OCI-LY3 (cell line): Measurements from ENCODE around the gene MGAT5B.

Source experiments
- H2AFZ ChIP-seq: fragments of 200-600, 300-600 bp; shearing (Covaris generic); 2 replicates; pipeline ENCODE4 v1.6.0; 2014; ENCODE audit warnings: antibody characterized with exemption, low read depth, low read length
- H3K27ac ChIP-seq: fragments of 200-600, 300-600 bp; sonication (generic); 2 replicates; pipeline ENCODE4 v1.5.1; 2014; ENCODE audit warnings: mild to moderate bottlenecking, low read length, moderate library complexity, mixed read lengths
- H3K27me3 ChIP-seq: fragments of 200-600, 300-600 bp; sonication (generic); 2 replicates; pipeline ENCODE4 v1.6.1; 2014; ENCODE audit warnings: low read depth, low read length, mixed read lengths
- H3K36me3 ChIP-seq: fragments of 200-600, 300-600 bp; sonication (generic); replicated peaks from 2 replicates; pipeline ENCODE3; 2014; ENCODE audit warnings: low read depth, low read length, mixed read lengths
- H3K4me1 ChIP-seq: fragments of 300-600, 200-600 bp; sonication (generic); 2 replicates; pipeline ENCODE4 v1.6.1; 2014; ENCODE audit warnings: low read length, mixed read lengths
- H3K4me2 ChIP-seq: fragments of 200-600, 300-600 bp; sonication (generic); 2 replicates; pipeline ENCODE4 v1.6.1; 2014; ENCODE audit warnings: low read length, mixed read lengths
- H3K4me3 ChIP-seq: fragments of 300-600, 200-600 bp; sonication (generic); 2 replicates; pipeline ENCODE4 v1.5.1; 2014; ENCODE audit warnings: antibody characterized with exemption, mild to moderate bottlenecking, low read length, moderate library complexity
- H3K79me2 ChIP-seq: fragments of 300-600, 200-600 bp; shearing (Covaris generic); 2 replicates; pipeline ENCODE4 v1.6.1; 2014; ENCODE audit warnings: mild to moderate bottlenecking, low read length, mixed read lengths
- H3K9ac ChIP-seq: fragments of 300-600, 200-600 bp; shearing (Covaris generic); 2 replicates; pipeline ENCODE4 v1.6.0; 2014; ENCODE audit warnings: mild to moderate bottlenecking, low read length, moderate library complexity
- H3K9me3 ChIP-seq: fragments of 200-600, 300-600 bp; shearing (Covaris generic); 2 replicates; pipeline ENCODE4 v1.6.1; 2014; ENCODE audit warnings: low read length, mixed read lengths; ENCODE audit not compliant: insufficient read depth
- H4K20me1 ChIP-seq: fragments of 200-600, 300-600 bp; sonication (generic); 2 replicates; pipeline ENCODE4 v1.6.1; 2016; ENCODE audit warnings: low read length, mixed read lengths; ENCODE audit not compliant: insufficient read depth
- EZH2phosphoT487 ChIP-seq: fragments of 200-600 bp; shearing (Covaris generic); IDR thresholded peaks from 2 replicates; pipeline ENCODE4 v1.6.1; 2018; ENCODE audit warnings: antibody characterized with exemption, mixed run types, low read depth
- TF ChIP-seq, protein P1 (sequence below): fragments of 200-600, 300-600 bp; sonication (generic); IDR thresholded peaks from 2 replicates; pipeline ENCODE4 v1.5.1; 2014; ENCODE audit warnings: antibody characterized with exemption, low read length, low read depth

MGAT5B gene

DNA sequence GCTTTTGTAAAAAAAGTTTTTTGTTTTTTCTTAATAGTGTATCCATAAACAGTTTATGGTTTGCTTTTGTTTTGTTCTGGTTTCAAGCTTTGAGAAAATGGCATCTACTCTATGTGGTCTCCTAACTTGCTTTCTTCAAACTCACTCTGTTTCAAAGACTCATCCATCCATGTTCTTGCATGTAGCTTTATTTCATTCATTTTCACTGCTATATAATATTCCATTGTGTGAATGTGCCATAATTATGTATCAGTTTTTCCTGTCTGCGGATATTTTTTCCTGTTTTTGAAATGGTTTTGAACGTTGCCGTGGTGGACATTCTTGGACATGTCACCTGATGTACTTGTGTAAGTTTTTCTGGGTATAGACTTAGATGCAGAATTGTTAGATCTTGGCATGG lies 39.1 kb downstream of the MGAT5B start:
- Histone ChIP-seq H4K20me1 (no peaks in the 10 kb centered on the region), H3K36me3 (no peaks in the 10 kb centered on the region), H3K9ac (no peak overlapping the region), H3K9me3 (no peaks in the 10 kb centered on the region), H3K27me3 (no peaks in the 10 kb centered on the region), H2AFZ (no peak overlapping the region), H3K4me3 (no peak overlapping the region), H3K27ac (no peak overlapping the region), H3K4me1 (no peaks in the 10 kb centered on the region), H3K4me2 (no peak overlapping the region), H3K79me2 (no peaks in the 10 kb centered on the region)
- no peak for TF ChIP-seq EZH2phosphoT487
- TF ChIP-seq, protein P1, sequence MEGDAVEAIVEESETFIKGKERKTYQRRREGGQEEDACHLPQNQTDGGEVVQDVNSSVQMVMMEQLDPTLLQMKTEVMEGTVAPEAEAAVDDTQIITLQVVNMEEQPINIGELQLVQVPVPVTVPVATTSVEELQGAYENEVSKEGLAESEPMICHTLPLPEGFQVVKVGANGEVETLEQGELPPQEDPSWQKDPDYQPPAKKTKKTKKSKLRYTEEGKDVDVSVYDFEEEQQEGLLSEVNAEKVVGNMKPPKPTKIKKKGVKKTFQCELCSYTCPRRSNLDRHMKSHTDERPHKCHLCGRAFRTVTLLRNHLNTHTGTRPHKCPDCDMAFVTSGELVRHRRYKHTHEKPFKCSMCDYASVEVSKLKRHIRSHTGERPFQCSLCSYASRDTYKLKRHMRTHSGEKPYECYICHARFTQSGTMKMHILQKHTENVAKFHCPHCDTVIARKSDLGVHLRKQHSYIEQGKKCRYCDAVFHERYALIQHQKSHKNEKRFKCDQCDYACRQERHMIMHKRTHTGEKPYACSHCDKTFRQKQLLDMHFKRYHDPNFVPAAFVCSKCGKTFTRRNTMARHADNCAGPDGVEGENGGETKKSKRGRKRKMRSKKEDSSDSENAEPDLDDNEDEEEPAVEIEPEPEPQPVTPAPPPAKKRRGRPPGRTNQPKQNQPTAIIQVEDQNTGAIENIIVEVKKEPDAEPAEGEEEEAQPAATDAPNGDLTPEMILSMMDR = no peak

DNA sequence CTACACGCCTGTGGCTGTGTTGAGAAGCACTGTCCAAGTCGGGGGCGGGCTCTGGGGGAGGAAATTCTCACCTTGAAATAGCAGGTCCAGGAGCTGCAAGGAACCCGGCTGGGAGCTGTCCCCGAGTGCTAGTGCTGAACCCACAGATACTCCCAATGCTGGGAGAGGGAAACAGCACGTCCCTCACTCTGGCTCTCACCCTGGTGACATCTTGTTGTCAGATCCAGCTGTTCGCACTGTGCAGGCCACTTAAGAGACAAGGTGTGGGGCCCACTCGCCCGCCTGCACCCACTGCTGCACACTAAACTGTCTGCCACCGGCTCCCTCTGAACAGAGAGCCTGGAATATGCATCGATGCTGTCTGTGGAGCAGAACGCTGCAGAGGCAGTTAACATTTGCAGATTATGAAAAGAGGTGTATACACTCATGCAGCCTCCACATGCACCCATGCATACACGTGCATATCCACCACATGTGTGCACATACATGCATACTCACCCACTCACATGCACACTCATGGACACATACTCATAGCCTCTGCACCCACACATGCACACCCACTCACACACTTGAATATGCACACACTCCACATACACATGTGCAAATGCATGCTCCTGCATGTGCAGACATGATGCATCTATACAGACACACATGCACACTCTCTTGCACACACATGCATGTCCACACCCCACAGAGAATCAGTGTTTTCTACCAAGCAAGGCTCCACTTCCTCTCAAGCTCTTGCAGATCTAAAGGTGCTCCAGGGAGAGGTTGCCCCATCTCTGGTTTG lies 42.0 kb downstream of the MGAT5B start:
- H3K4me3 ChIP-seq = no peak overlapping the region
- H3K4me1 ChIP-seq = no peaks in the 10 kb centered on the region
- no peaks in the 10 kb centered on the region for H4K20me1 ChIP-seq
- H3K27me3 ChIP-seq = no peaks in the 10 kb centered on the region
- TF ChIP-seq EZH2phosphoT487 = no peak
- TF ChIP-seq, protein P1 = no peak
- H3K9me3 ChIP-seq = no peaks in the 10 kb centered on the region
- no peak overlapping the region for H2AFZ ChIP-seq
- H3K4me2 ChIP-seq = no peak overlapping the region
- no peaks in the 10 kb centered on the region for H3K36me3 ChIP-seq
- H3K9ac ChIP-seq = no peak overlapping the region
- H3K79me2 ChIP-seq = no peaks in the 10 kb centered on the region
- no peak overlapping the region for H3K27ac ChIP-seq

DNA sequence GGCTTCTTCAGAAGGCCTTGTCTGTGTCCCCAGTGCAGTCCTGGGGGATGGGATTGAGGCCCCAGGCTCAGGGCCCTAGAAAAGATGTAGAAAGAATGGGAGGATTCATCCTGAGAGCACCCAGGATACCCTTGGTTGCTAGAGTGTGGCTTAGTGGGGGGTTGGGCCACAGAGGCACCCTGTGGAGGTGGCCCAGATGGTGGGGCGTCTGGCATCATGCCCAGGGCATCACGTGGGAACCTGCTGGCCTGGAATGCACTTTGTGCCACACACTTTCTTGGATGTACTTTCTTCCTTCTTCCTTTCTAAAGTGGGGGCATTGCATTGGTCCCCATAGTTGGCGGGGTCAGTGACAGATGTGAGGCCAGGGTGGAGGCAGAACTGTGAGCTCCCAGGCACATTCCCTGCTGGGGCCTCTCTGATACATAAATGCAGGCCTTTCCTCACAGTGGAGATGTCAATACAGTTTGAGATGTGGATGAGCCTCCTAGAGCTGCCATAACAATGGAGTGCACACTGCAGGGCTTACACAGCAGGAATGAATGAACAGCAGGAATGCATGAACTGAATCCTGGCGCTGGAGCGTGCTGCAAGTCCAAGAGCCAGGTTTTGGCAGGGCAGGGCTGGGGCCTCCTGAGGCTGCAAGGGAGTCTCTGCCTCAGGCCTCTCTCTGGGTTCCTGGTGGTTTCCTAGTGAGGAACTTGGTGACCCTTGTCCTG lies 43.3 kb downstream of the MGAT5B start:
- Histone ChIP-seq H3K4me2 (no peak overlapping the region), H3K36me3 (no peaks in the 10 kb centered on the region), H3K27me3 (no peaks in the 10 kb centered on the region), H2AFZ (no peak overlapping the region), H4K20me1 (no peaks in the 10 kb centered on the region), H3K4me1 (no peaks in the 10 kb centered on the region), H3K4me3 (no peak overlapping the region), H3K9me3 (no peaks in the 10 kb centered on the region), H3K27ac (no peak overlapping the region), H3K79me2 (no peaks in the 10 kb centered on the region), H3K9ac (no peak overlapping the region)
- no peak for TF ChIP-seq EZH2phosphoT487
- TF ChIP-seq, protein P1 = no peak

DNA sequence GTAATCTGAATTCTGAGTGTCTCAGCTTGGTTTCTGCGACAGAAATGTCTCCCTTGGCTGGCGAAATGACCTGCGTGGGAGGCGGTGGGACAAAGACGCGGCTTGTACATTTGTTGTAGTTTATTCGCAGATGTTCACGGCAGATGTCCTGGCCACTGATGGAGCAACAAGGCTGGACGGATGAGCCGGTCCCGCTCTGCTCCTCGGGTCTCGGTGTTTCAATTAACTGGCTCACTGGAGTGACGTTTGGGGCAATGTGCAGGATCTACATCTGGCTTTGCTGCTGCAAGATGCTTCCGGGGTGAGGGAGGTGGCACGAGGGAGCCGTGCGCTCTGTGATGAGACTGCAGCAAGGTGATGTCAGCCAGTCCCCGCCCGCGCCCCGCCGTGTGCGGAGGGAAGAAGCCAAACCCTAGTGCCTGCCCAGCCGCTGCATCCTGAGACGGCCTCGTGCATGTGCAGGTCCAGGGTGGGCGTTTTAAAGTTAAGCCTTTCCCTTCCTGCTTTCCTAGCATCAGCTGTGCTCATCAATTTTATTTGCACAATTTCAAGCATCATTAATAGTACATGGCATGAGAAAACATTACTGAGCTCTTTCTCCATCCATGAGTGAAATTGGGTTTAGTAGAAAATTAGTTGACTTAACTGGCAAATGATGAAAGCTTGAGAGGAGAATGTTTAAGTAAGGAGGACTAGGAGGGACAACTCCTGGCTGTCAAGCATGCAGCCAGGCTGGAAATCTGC lies 44.4 kb downstream of the MGAT5B start:
- Histone ChIP-seq H3K9me3 (no peaks in the 10 kb centered on the region), H2AFZ (no peak overlapping the region), H3K36me3 (no peaks in the 10 kb centered on the region), H3K4me3 (no peak overlapping the region), H3K4me2 (no peak overlapping the region), H3K27me3 (no peaks in the 10 kb centered on the region), H3K27ac (no peak overlapping the region), H3K79me2 (no peaks in the 10 kb centered on the region), H4K20me1 (no peaks in the 10 kb centered on the region), H3K9ac (no peak overlapping the region), H3K4me1 (no peaks in the 10 kb centered on the region)
- TF ChIP-seq, protein P1 = no peak
- no peak for TF ChIP-seq EZH2phosphoT487
